K562 (cell line): Measurements from ENCODE around the gene DMRTC1B. TPM values are rescaled to one million over a fixed set of nuclear protein-coding genes. Genes with fewer than 3 reads are reported as not detected.
"Not testable (repeated sequence)": the region's sequence is repeated elsewhere in the genome, so short reads cannot be mapped to it uniquely, and the experiment has no call there.

Experiments used
- ATAC-seq: fragments of 200-7000 bp; cut with Tn5 transposase; 3 replicates; pipeline ENCODE4 v1.9.1; 2020; ENCODE audit warnings: moderate library complexity
- BruUV-seq: library from RNA; stranded (reverse); fragments of 400-500 nt; replicated peaks from 2 replicates; lab custom pipeline; 2021; lab: Mats Ljungman, UMichigan
- CTCF ChIA-PET: fragments of 300-600 bp; formaldehyde crosslinking; extraction: SDS; loops from one replicate; lab custom pipeline; 2021; ENCODE audit warnings: low intra/inter-chr PET ratio; lab: Yijun Ruan, JAX
- POLR2A ChIA-PET: fragments of 300-600, 350-650 bp; sonication (Branson Sonifier 250); formaldehyde crosslinking; extraction: SDS; loops from one replicate; lab custom pipeline; 2021; ENCODE audit warnings: antibody characterized with exemption, inconsistent platforms; lab: Yijun Ruan, JAX
- DNase-seq, 4 experiments: peaks; one replicate each; pipeline versions ENCODE4 v3.0.0 to v3.0.0-alpha.2; 2011 to 2018; ENCODE audit warnings: low spot score in 3 of 4, mixed read lengths in 3 of 4; ENCODE audit errors: extremely low read depth in 1 of 4
- FAIRE-seq: peaks from 2 replicates; lab custom pipeline; 2011; peaks lifted over from hg19 to GRCh38; lab: Jason Lieb, UNC
- H2AFZ ChIP-seq: 2 replicates; pipeline ENCODE4 v1.6.0; 2011; ENCODE audit warnings: low read depth, low read length, control low read depth, inconsistent platforms
- H3K27ac ChIP-seq: fragments of 200-600 bp; 3 replicates; pipeline ENCODE4 v1.8.0; 2011; ENCODE audit warnings: low read depth, mild to moderate bottlenecking, control low read depth, inconsistent platforms, low read length, moderate library complexity, mixed read lengths; ENCODE audit errors: extremely low read depth
- H3K27me3 ChIP-seq, 2 experiments: fragments of 300-600 bp in 1 of 2; 2 replicates in 1 of 2; 3 replicates in 1 of 2; pipeline versions ENCODE4 v1.6.0 to v1.8.0; 2011; ENCODE audit warnings: inconsistent platforms in 2 of 2, low read length in 2 of 2, mild to moderate bottlenecking in 1 of 2, mixed read lengths in 1 of 2, moderate library complexity in 1 of 2; ENCODE audit not compliant: control insufficient read depth in 2 of 2, insufficient read depth in 2 of 2
- H3K36me3 ChIP-seq: fragments of 300-600 bp; 3 replicates; pipeline ENCODE4 v1.8.0; 2011; ENCODE audit warnings: mild to moderate bottlenecking, low read length, inconsistent platforms; ENCODE audit not compliant: control insufficient read depth, insufficient read depth
- H3K4me1 ChIP-seq, 2 experiments: fragments of 200-600 bp in 1 of 2; replicated peaks in 1 of 2; 2 replicates in 1 of 2; 3 replicates in 1 of 2; pipeline versions ENCODE4 v1.5.1 to v1.8.0; 2011; ENCODE audit warnings: inconsistent platforms in 2 of 2, low read length in 2 of 2, mild to moderate bottlenecking in 1 of 2, mixed read lengths in 1 of 2, moderate library complexity in 1 of 2; ENCODE audit not compliant: control insufficient read depth in 2 of 2, insufficient read depth in 2 of 2
- H3K4me2 ChIP-seq: 2 replicates; pipeline ENCODE4 v1.6.1; 2011; ENCODE audit warnings: low read length, control low read depth, inconsistent platforms, mixed read lengths; ENCODE audit not compliant: insufficient read depth
- H3K4me3 ChIP-seq: fragments of 200-600 bp; sonication (generic), shearing (Covaris generic); 2 replicates; pipeline ENCODE4 v1.5.1; 2016; ENCODE audit warnings: control low read depth, inconsistent platforms
- H3K79me2 ChIP-seq: fragments of 200-600 bp; 3 replicates; pipeline ENCODE4 v1.8.0; 2011; ENCODE audit warnings: low read length, inconsistent platforms; ENCODE audit not compliant: control insufficient read depth, insufficient read depth
- H3K9ac ChIP-seq, 2 experiments: 2 replicates each; pipeline versions ENCODE4 v1.6.0 to v1.6.1; 2011; ENCODE audit warnings: low read depth in 2 of 2, low read length in 2 of 2, control low read depth in 1 of 2, inconsistent platforms in 1 of 2, mild to moderate bottlenecking in 1 of 2, mixed read lengths in 1 of 2; ENCODE audit not compliant: insufficient read depth in 1 of 2
- H3K9me1 ChIP-seq: one replicate; pipeline ENCODE4 v1.6.0; 2011; ENCODE audit warnings: inconsistent platforms, mild to moderate bottlenecking, low read length, moderate library complexity; ENCODE audit not compliant: control insufficient read depth, insufficient read depth
- H3K9me3 ChIP-seq: replicated peaks from 2 replicates; pipeline ENCODE4 v1.5.1; 2011; ENCODE audit warnings: low read depth, low read length, inconsistent platforms; ENCODE audit not compliant: control insufficient read depth, insufficient read depth
- H4K20me1 ChIP-seq: replicated peaks from 2 replicates; pipeline ENCODE4 v1.6.1; 2011; ENCODE audit warnings: low read length, inconsistent platforms, mixed read lengths; ENCODE audit not compliant: control insufficient read depth, insufficient read depth
- WGBS: fragments of 100-300 bp; shearing (Covaris generic); methylation state at CpG from one replicate; pipeline ENCODE4 v1.1.6; 2016; ENCODE audit warnings: low coverage, mixed read lengths; ENCODE audit not compliant: insufficient coverage; ENCODE audit errors: missing lambda C conversion rate; 5-methylcytosine and 5-hydroxymethylcytosine counted together
- in situ Hi-C: fragments of 300-500 bp; cut with MboI; formaldehyde crosslinking; loops from 4 replicates; pipeline ENCODE4 v1.15.0; 2018; ENCODE audit warnings: inconsistent platforms, mixed read lengths
- intact Hi-C: fragments of 100-400 bp; cut with micrococcal nuclease; formaldehyde crosslinking; loops from 2 replicates; pipeline ENCODE4 v1.14.2; 2022
- polyA plus RNA-seq, 8 experiments: library from polyadenylated mRNA; depleted of rRNA in 4 of 8; stranded (reverse) in 5 of 8; unstranded in 3 of 8; fragments of >200 nt; fragmentation: Nextera tagmentation in 2 of 8; fragmentation: Illumina TruSeq in 1 of 8; extraction: Ambion mirVana in 2 of 8; extraction: Trizol in 1 of 8; gene quantifications; 2 replicates each; pipeline versions ENCODE4 v1.2.1 to v1.2.3, GENCODE V29; 2011 to 2014; ENCODE audit warnings: inconsistent platforms in 1 of 8, missing spikeins in 1 of 8
- total RNA-seq, 7 experiments: library from RNA; depleted of rRNA in 6 of 7; stranded (reverse); fragments of >200 nt in 6 of 7; fragmentation: Illumina TruSeq in 2 of 7; extraction: Trizol in 2 of 7; gene quantifications; 2 replicates each; pipeline versions ENCODE4 v1.2.1 to v1.2.3, GENCODE V29; 2011 to 2021; ENCODE audit warnings: low replicate concordance in 1 of 7

Gene DMRTC1B
- total and polyA plus RNA-seq, 9 of the 15 experiments (the other 6 are each of a cell fraction or from before 2014, with no cell fraction given) = 0.11 to 0.12 TPM; not detected in 7

- intact Hi-C loops, H3K4me2 ChIP-seq, BruUV-seq, DNase-seq, H3K4me3 ChIP-seq, H2AFZ ChIP-seq, FAIRE-seq, ATAC-seq, H3K9me1 ChIP-seq, POLR2A ChIA-PET, in situ Hi-C loops, H3K27me3 ChIP-seq, H3K9ac ChIP-seq, H4K20me1 ChIP-seq, H3K9me3 ChIP-seq, H3K79me2 ChIP-seq, CTCF ChIA-PET, H3K4me1 ChIP-seq, H3K36me3 ChIP-seq, H3K27ac ChIP-seq: not testable (repeated sequence)
- WGBS = no CpG with 5 or more reads among the region's 2 CpGs
Observed at GRCh38 chrX:72837532-72837931, 60.8 kb downstream of the DMRTC1B start.

DNA sequence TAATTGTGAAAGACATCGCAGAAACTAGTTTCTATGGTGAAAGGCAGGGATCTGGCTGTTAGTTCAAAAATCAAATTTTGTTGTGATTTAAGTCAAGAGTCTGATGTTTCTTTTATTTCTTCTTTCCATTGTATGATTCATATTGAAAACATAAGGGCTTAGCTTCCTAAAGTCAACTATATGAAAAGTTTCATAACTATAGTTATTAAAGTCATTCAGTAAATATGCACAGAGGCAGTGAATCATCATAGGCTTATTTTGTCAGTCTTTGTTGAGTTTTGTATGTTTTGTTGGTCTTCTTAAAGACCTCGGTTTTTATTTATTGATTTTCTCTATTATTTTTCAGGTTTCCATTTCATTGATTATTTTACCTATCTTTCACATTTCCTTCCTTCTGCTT is 106.2 kb downstream of the DMRTC1B start:
- POLR2A ChIA-PET, H3K79me2 ChIP-seq, H2AFZ ChIP-seq, H4K20me1 ChIP-seq, DNase-seq, intact Hi-C loops, H3K4me3 ChIP-seq, H3K27ac ChIP-seq, H3K36me3 ChIP-seq, BruUV-seq, FAIRE-seq, CTCF ChIA-PET, H3K4me1 ChIP-seq, H3K9ac ChIP-seq, H3K27me3 ChIP-seq, H3K4me2 ChIP-seq, H3K9me3 ChIP-seq, in situ Hi-C loops, ATAC-seq, H3K9me1 ChIP-seq: not testable (repeated sequence)
- WGBS = no CpG with 5 or more reads among the region's 2 CpGs

DNA sequence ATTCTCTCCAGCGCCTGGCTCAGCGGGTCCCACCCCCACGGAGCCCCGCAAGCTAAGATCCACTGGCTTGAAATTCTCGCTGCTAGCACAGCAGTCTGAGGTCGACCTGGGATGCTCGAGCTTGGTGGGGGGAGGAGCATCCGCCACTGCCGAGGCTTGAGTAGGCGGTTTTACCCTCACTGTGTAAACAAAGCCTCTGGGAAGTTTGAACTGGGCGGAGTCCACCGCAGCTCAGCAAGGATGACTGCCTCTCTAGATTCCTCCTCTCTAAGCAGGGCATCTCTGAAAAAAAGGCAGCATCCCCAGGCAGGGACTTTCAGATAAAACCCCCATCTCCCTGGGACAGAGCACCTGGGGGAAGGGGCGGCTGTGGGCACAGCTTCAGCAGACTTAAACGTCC is 113.0 kb downstream of the DMRTC1B start:
- H3K4me1 ChIP-seq, DNase-seq, H3K4me3 ChIP-seq, CTCF ChIA-PET, H2AFZ ChIP-seq, H3K27ac ChIP-seq, H3K79me2 ChIP-seq, POLR2A ChIA-PET, H3K9ac ChIP-seq, FAIRE-seq, H3K4me2 ChIP-seq, intact Hi-C loops, in situ Hi-C loops, H4K20me1 ChIP-seq, H3K27me3 ChIP-seq, H3K9me3 ChIP-seq, BruUV-seq, H3K36me3 ChIP-seq, H3K9me1 ChIP-seq, ATAC-seq: not testable (repeated sequence)
- no CpG with 5 or more reads among the region's 14 CpGs for WGBS
